ENCODE measurements around the gene MBLAC1.
A peak's percentile ranks its signal among the peaks of the same experiment; 100 is the strongest.

Gene MBLAC1

DNA sequence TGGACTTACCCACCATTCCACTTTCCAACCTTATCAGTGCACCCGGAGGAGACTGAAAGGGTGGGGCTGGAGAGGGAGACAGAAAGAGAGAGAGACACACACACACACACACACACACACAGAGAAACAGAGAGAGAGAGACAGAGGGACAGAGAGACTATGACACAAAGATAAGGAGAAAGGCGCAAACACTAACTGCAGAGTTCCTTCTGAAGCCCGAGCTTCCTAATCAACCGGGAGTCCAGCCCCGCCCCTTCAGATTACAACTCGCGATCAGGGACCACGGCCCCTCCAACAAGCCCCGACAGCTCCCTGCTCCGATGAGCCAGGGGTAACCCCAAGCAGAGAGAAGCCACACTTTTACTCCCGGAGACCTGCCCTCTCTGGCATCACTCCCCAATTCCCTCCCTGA, 41.2 kb downstream of the MBLAC1 start:
- Histone ChIP-seq H3K4me3 (ENCODE audit: low read depth, low read length) (peak overlapping the region; percentile 54), H3K27me3 (replicated peaks) (peaks cover 4% of the 10 kb centered on the region), H3K27ac (no peak overlapping the region), H3K36me3 (replicated peaks) (no peaks in the 10 kb centered on the region)
- in situ Hi-C loops (cut with HindIII; ENCODE audit: low pct_ligation_motif_present, low sequenced_read_pairs), result no loop called here
- TF ChIP-seq, protein P1, sequence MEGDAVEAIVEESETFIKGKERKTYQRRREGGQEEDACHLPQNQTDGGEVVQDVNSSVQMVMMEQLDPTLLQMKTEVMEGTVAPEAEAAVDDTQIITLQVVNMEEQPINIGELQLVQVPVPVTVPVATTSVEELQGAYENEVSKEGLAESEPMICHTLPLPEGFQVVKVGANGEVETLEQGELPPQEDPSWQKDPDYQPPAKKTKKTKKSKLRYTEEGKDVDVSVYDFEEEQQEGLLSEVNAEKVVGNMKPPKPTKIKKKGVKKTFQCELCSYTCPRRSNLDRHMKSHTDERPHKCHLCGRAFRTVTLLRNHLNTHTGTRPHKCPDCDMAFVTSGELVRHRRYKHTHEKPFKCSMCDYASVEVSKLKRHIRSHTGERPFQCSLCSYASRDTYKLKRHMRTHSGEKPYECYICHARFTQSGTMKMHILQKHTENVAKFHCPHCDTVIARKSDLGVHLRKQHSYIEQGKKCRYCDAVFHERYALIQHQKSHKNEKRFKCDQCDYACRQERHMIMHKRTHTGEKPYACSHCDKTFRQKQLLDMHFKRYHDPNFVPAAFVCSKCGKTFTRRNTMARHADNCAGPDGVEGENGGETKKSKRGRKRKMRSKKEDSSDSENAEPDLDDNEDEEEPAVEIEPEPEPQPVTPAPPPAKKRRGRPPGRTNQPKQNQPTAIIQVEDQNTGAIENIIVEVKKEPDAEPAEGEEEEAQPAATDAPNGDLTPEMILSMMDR (IDR thresholded peaks at IDR 0.05; ENCODE audit: low read depth, low read length, missing control alignments), result no peak
- DNase-seq, result no peak

GRCh38 chr7:100169147-100169850, 42.5 kb downstream of the MBLAC1 start:
- no peak overlapping the region for H3K27ac ChIP-seq
- in situ Hi-C loops (cut with HindIII; ENCODE audit: low pct_ligation_motif_present, low sequenced_read_pairs), result no loop called here
- H3K4me3 ChIP-seq (ENCODE audit: low read depth, low read length), result no peak overlapping the region
- TF ChIP-seq, protein P1 (IDR thresholded peaks at IDR 0.05; ENCODE audit: low read depth, low read length, missing control alignments), result no peak
- peaks cover 4% of the 10 kb centered on the region for H3K27me3 ChIP-seq (replicated peaks)
- no peaks in the 10 kb centered on the region for H3K36me3 ChIP-seq (replicated peaks)
- no peak for DNase-seq

GRCh38 chr7:100170101-100170897, 43.5 kb downstream of the MBLAC1 start:
- Histone ChIP-seq H3K27ac (no peak overlapping the region), H3K36me3 (replicated peaks) (no peaks in the 10 kb centered on the region), H3K4me3 (ENCODE audit: low read depth, low read length) (no peak overlapping the region), H3K27me3 (replicated peaks) (peaks cover 4% of the 10 kb centered on the region)
- TF ChIP-seq, protein P1 (IDR thresholded peaks at IDR 0.05; ENCODE audit: low read depth, low read length, missing control alignments), result no peak
- in situ Hi-C loops (cut with HindIII; ENCODE audit: low pct_ligation_motif_present, low sequenced_read_pairs), result no loop called here
- DNase-seq, result no peak

- no peak for DNase-seq
- in situ Hi-C loops (cut with HindIII; ENCODE audit: low pct_ligation_motif_present, low sequenced_read_pairs), result no loop called here
- H3K27ac ChIP-seq, result no peak overlapping the region
- H3K27me3 ChIP-seq (replicated peaks), result peaks cover 4% of the 10 kb centered on the region
- H3K36me3 ChIP-seq (replicated peaks), result no peaks in the 10 kb centered on the region
- TF ChIP-seq, protein P1 (IDR thresholded peaks at IDR 0.05; ENCODE audit: low read depth, low read length, missing control alignments), result no peak
- peak overlapping the region; percentile 36 for H3K4me3 ChIP-seq (ENCODE audit: low read depth, low read length)
Measured at GRCh38 chr7:100171087-100171681, 44.4 kb downstream of the MBLAC1 start.

DNA sequence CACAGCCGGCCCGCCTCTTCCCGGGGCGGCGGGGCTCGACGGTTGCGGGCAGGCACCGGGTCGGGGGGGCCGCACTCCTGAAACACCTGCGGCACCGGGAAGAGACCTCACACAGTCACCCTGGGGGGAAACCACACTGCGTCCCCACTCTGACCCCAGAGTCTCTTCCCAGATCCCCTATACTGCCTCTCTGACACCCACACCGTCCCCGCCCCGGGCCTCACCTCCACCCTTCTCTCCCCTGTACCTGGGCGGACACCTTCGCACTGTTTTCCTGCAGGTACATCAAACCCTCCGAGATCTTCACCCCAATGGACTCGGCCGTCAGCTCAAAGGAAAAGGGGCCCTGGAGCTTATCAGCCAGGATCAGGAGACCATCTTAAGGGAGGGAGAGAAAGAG, 45.1 kb downstream of the MBLAC1 start:
- H3K4me3 ChIP-seq (ENCODE audit: low read depth, low read length), result no peak overlapping the region
- DNase-seq, result no peak
- in situ Hi-C loops (cut with HindIII; ENCODE audit: low pct_ligation_motif_present, low sequenced_read_pairs), result no loop called here

More for the DNA sequence above, 45.1 kb downstream of the MBLAC1 start:
- peaks cover 4% of the 10 kb centered on the region for H3K27me3 ChIP-seq (replicated peaks)
- TF ChIP-seq, protein P1 (IDR thresholded peaks at IDR 0.05; ENCODE audit: low read depth, low read length, missing control alignments), result no peak
- no peaks in the 10 kb centered on the region for H3K36me3 ChIP-seq (replicated peaks)
- no peak overlapping the region for H3K27ac ChIP-seq

Measured in brain microvascular endothelial cell (primary cell).